Glutamatergic neuron (in vitro differentiated cells): ENCODE data around the gene TNIP1. TPM values are rescaled to one million over a fixed set of nuclear protein-coding genes. Genes with fewer than 3 reads are reported as not detected.

Source experiments
- DNase-seq: peaks from one replicate; pipeline ENCODE4 v3.0.0; 2022
- H3K27ac Mint-ChIP-seq: one replicate; pipeline ENCODE4 v1.8.0; 2020; ENCODE audit warnings: mild to moderate bottlenecking, mixed read lengths, inconsistent platforms; ENCODE audit not compliant: unreplicated experiment
- H3K27me3 Mint-ChIP-seq: one replicate; pipeline ENCODE4 v1.8.0; 2020; ENCODE audit warnings: mild to moderate bottlenecking, moderate library complexity, mixed read lengths, inconsistent platforms; ENCODE audit not compliant: unreplicated experiment
- H3K36me3 Mint-ChIP-seq: one replicate; pipeline ENCODE4 v1.8.0; 2020; ENCODE audit warnings: mild to moderate bottlenecking, mixed read lengths, inconsistent platforms; ENCODE audit not compliant: unreplicated experiment
- H3K4me1 Mint-ChIP-seq: one replicate; pipeline ENCODE4 v1.8.0; 2020; ENCODE audit warnings: mild to moderate bottlenecking, low read depth, mixed read lengths, inconsistent platforms; ENCODE audit not compliant: unreplicated experiment
- H3K4me3 Mint-ChIP-seq: one replicate; pipeline ENCODE4 v1.8.0; 2020; ENCODE audit warnings: mild to moderate bottlenecking, mixed read lengths, inconsistent platforms; ENCODE audit not compliant: unreplicated experiment
- H3K9me3 Mint-ChIP-seq: one replicate; pipeline ENCODE4 v1.8.0; 2020; ENCODE audit warnings: mild to moderate bottlenecking, moderate library complexity, mixed read lengths, inconsistent platforms; ENCODE audit not compliant: unreplicated experiment
- CTCF ChIP-seq: fragments of 200-600 bp; sonication (generic); IDR thresholded peaks from one replicate; pipeline ENCODE4 v1.5.0; 2021; ENCODE audit not compliant: partially characterized antibody, unreplicated experiment
- total RNA-seq: library from RNA; stranded (reverse); fragmentation: NEBNext Ultra II Directional; extraction: Animal tissue kit (Norgen Biotek cat#: 25700); gene quantifications from one replicate; pipeline ENCODE4 v1.2.1, GENCODE V29; 2021; ENCODE audit not compliant: unreplicated experiment

TNIP1 gene
- total RNA-seq, 1 donor from 2014 or later, result 34.1 TPM

- H3K27ac Mint-ChIP-seq, result no peak overlapping the region
These were observed 24.2 kb downstream of the TNIP1 start for GRCh38 chr5:151056379-151057325.

DNA sequence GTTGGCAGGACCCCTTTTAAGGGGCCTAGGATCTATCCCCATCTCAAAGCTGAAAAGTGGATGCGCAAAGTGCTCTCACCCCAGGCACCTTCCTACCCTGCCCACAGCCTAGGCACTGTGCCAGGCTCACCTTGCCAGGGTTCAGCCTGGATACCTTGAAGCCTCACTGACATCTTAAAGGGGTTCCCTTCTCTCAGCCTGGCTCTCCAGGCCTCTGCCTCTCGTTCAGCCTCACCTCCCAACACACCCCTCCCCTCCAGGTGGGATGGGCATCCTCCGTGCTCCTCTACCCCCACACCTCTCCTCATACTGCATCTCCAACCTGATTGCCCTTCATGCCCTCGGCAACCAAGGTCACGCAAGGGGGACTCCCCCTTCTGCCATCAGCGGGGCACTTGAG lies 25.5 kb downstream of the TNIP1 start:
- DNase-seq, result no peak
- no peak for TF ChIP-seq CTCF
- H3K4me3 Mint-ChIP-seq, result no peak overlapping the region
- no peaks in the 10 kb centered on the region for H3K36me3 Mint-ChIP-seq
- peaks cover 2% of the 10 kb centered on the region for H3K9me3 Mint-ChIP-seq
- H3K27ac Mint-ChIP-seq, result no peak overlapping the region
- peaks cover 5% of the 10 kb centered on the region for H3K4me1 Mint-ChIP-seq
- H3K27me3 Mint-ChIP-seq, result peaks cover 7% of the 10 kb centered on the region

More at GRCh38 chr5:151056379-151057325, 24.2 kb downstream of the TNIP1 start:
- peaks cover 5% of the 10 kb centered on the region for H3K4me1 Mint-ChIP-seq
- H3K36me3 Mint-ChIP-seq, result no peaks in the 10 kb centered on the region
- no peak for TF ChIP-seq CTCF
- peaks cover 2% of the 10 kb centered on the region for H3K9me3 Mint-ChIP-seq
- no peak for DNase-seq
- H3K27me3 Mint-ChIP-seq, result peaks cover 7% of the 10 kb centered on the region
- no peak overlapping the region for H3K4me3 Mint-ChIP-seq

GRCh38 chr5:151054709-151055108 lies 26.1 kb downstream of the TNIP1 start:
- no peak for TF ChIP-seq CTCF
- no peaks in the 10 kb centered on the region for H3K36me3 Mint-ChIP-seq
- H3K4me3 Mint-ChIP-seq, result no peak overlapping the region
- peaks cover 2% of the 10 kb centered on the region for H3K9me3 Mint-ChIP-seq
- H3K27me3 Mint-ChIP-seq, result peaks cover 7% of the 10 kb centered on the region
- H3K4me1 Mint-ChIP-seq, result peaks cover 5% of the 10 kb centered on the region
- DNase-seq, result no peak
- H3K27ac Mint-ChIP-seq, result no peak overlapping the region

GRCh38 chr5:151053796-151054462 lies 26.9 kb downstream of the TNIP1 start:
- H3K36me3 Mint-ChIP-seq, result no peaks in the 10 kb centered on the region
- no peak overlapping the region for H3K27ac Mint-ChIP-seq
- TF ChIP-seq CTCF, result no peak
- peaks cover 2% of the 10 kb centered on the region for H3K9me3 Mint-ChIP-seq
- H3K4me3 Mint-ChIP-seq, result no peak overlapping the region
- no peak for DNase-seq
- peaks cover under 1% of the 10 kb centered on the region for H3K4me1 Mint-ChIP-seq
- peaks cover 7% of the 10 kb centered on the region for H3K27me3 Mint-ChIP-seq
